ENCODE results near the gene VIL1. TPM values are rescaled to one million over a fixed set of nuclear protein-coding genes. Genes with fewer than 3 reads are reported as not detected.

The VIL1 gene
- polyA plus RNA-seq, 1 donor from 2014 or later, result not detected

- H3K79me2 ChIP-seq (replicated peaks; ENCODE audit: insufficient read depth, low read length), result no peaks in the 10 kb centered on the region
- no peaks in the 10 kb centered on the region for H3K36me3 ChIP-seq (ENCODE audit: insufficient read depth, low read length)
- no peaks in the 10 kb centered on the region for H3K9me3 ChIP-seq (ENCODE audit: low read length)
- H3K4me3 ChIP-seq (ENCODE audit: low read length), result peak within 1 kb of the TSS; percentile 81
- H3K9ac ChIP-seq (ENCODE audit: low read length), result peak within 1 kb of the TSS; percentile 45
- peaks cover 33% of the 10 kb centered on the region for H3K27me3 ChIP-seq (ENCODE audit: insufficient read depth, low read depth, low read length)
- H2AFZ ChIP-seq (ENCODE audit: low read depth, low read length), result no peak within 1 kb of the TSS
- no peak within 1 kb of the TSS for H3K27ac ChIP-seq (ENCODE audit: low read length)
- H3K4me2 ChIP-seq (ENCODE audit: low read length), result no peak within 1 kb of the TSS
- TF ChIP-seq MXI1 (conservative IDR thresholded peaks at IDR 0.05; ENCODE audit: poor library complexity, severe bottlenecking) (no peak), REST (IDR thresholded peaks at IDR 0.05; ENCODE audit: borderline replicate concordance) (no peak), EZH2 (IDR thresholded peaks at IDR 0.05; ENCODE audit: borderline replicate concordance, insufficient read depth, low read length, poor library complexity, severe bottlenecking) (no peak), RAD21 (conservative IDR thresholded peaks at IDR 0.05) (no peak), EP300 (conservative IDR thresholded peaks at IDR 0.05; ENCODE audit: poor library complexity, severe bottlenecking) (no peak), SMC3 (conservative IDR thresholded peaks at IDR 0.05; ENCODE audit: poor library complexity) (peak; percentile 35), POLR2AphosphoS5 (IDR thresholded peaks at IDR 0.05) (peak; percentile 85), TAF1 (IDR thresholded peaks at IDR 0.05; ENCODE audit: low read depth) (peak; percentile 46)
- TF ChIP-seq, protein P1, sequence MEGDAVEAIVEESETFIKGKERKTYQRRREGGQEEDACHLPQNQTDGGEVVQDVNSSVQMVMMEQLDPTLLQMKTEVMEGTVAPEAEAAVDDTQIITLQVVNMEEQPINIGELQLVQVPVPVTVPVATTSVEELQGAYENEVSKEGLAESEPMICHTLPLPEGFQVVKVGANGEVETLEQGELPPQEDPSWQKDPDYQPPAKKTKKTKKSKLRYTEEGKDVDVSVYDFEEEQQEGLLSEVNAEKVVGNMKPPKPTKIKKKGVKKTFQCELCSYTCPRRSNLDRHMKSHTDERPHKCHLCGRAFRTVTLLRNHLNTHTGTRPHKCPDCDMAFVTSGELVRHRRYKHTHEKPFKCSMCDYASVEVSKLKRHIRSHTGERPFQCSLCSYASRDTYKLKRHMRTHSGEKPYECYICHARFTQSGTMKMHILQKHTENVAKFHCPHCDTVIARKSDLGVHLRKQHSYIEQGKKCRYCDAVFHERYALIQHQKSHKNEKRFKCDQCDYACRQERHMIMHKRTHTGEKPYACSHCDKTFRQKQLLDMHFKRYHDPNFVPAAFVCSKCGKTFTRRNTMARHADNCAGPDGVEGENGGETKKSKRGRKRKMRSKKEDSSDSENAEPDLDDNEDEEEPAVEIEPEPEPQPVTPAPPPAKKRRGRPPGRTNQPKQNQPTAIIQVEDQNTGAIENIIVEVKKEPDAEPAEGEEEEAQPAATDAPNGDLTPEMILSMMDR (IDR thresholded peaks at IDR 0.05; ENCODE audit: poor library complexity, severe bottlenecking), result peak; percentile 15
- H4K20me1 ChIP-seq (ENCODE audit: insufficient read depth), result no peaks in the 10 kb centered on the region
- H3F3A ChIP-seq (ENCODE audit: insufficient read depth, low read length, poor library complexity, severe bottlenecking), result no peaks in the 10 kb centered on the region
- no peaks in the 10 kb centered on the region for H3K9me2 ChIP-seq (ENCODE audit: insufficient read depth, low read length)
Observed at GRCh38 chr2:218399391-218400166, 19.3 kb upstream of the VIL1 start, which contains the start of gene CTDSP1. CTDSP1 (plus strand) TSS chr2:218399868; CDS start chr2:218400091, 223 bp downstream.

DNA sequence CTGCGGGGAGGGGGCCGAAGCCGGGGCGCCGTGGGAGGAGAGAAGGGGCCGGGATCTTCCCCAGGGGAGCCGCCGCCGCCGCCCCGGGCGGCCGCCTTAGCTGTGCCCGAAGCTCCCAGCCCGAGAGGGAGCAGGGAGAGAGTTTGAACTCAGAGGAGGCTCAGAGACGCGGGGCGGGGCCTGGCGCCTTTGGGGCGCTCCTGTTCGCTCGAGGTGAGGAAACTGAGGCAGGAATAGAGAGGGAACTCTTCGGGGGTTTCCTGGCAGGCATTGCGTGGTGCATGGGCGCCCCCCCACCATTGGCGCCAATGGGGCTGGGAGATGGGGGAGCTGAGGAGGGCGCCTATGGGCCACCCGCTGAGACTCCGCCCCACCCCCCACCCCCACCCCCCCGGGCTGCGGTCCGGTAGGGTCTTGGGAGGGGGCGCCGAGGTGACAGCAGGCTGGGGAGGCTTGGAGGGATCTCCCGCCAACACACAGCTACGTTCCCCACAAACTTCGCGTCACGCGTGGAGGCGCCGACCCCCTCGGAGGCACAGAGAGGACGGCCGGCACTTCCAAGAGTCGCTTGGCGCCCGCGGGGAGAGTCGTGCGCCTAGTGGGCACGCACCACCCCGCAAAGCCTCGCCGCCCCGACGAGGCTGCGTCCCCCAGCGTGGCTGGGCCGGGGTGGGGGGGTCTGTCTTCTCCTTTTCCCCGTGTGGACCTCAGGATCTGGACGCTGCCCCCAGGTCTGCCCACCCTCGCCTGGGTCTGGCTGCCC, 18.6 kb upstream of the VIL1 start:
- Histone ChIP-seq H3K36me3 (ENCODE audit: insufficient read depth, low read length) (no peaks in the 10 kb centered on the region), H3K79me2 (replicated peaks; ENCODE audit: insufficient read depth, low read length) (no peaks in the 10 kb centered on the region), H3K9me3 (ENCODE audit: low read length) (no peaks in the 10 kb centered on the region), H3K9ac (ENCODE audit: low read length) (peak overlapping the region; percentile 45), H4K20me1 (ENCODE audit: insufficient read depth) (no peaks in the 10 kb centered on the region), H2AFZ (ENCODE audit: low read depth, low read length) (no peak overlapping the region), H3K4me2 (ENCODE audit: low read length) (no peak overlapping the region), H3K27me3 (ENCODE audit: insufficient read depth, low read depth, low read length) (peaks cover 33% of the 10 kb centered on the region), H3K27ac (ENCODE audit: low read length) (no peak overlapping the region), H3K9me2 (ENCODE audit: insufficient read depth, low read length) (no peaks in the 10 kb centered on the region), H3F3A (ENCODE audit: insufficient read depth, low read length, poor library complexity, severe bottlenecking) (no peaks in the 10 kb centered on the region), H3K4me3 (ENCODE audit: low read length) (peak overlapping the region; percentile 81)
- TF ChIP-seq RAD21 (conservative IDR thresholded peaks at IDR 0.05) (no peak), TAF1 (IDR thresholded peaks at IDR 0.05; ENCODE audit: low read depth) (no peak), EP300 (conservative IDR thresholded peaks at IDR 0.05; ENCODE audit: poor library complexity, severe bottlenecking) (no peak), REST (IDR thresholded peaks at IDR 0.05; ENCODE audit: borderline replicate concordance) (no peak), SMC3 (conservative IDR thresholded peaks at IDR 0.05; ENCODE audit: poor library complexity) (no peak), EZH2 (IDR thresholded peaks at IDR 0.05; ENCODE audit: borderline replicate concordance, insufficient read depth, low read length, poor library complexity, severe bottlenecking) (no peak), POLR2AphosphoS5 (IDR thresholded peaks at IDR 0.05) (no peak), MXI1 (conservative IDR thresholded peaks at IDR 0.05; ENCODE audit: poor library complexity, severe bottlenecking) (no peak)
- TF ChIP-seq, protein P1 (IDR thresholded peaks at IDR 0.05; ENCODE audit: poor library complexity, severe bottlenecking), result no peak
